ENCODE data around the gene TFF2.

The TFF2 gene

GRCh38 chr21:42315296-42315891 is 35.4 kb downstream of the TFF2 start, which contains the start of gene TFF3:
Gene TFF3 (minus strand): TSS chr21:42315409. CDS start chr21:42315374, 35 bp downstream.
- no peak within 1 kb of the TSS for H3K27ac ChIP-seq

GRCh38 chr21:42314616-42315295 is 36.0 kb downstream of the TFF2 start:
- Histone ChIP-seq H2AFZ (no peak overlapping the region), H3K27me3 (ENCODE audit: control insufficient read depth, insufficient read depth, low read length) (no peaks in the 10 kb centered on the region), H3K27ac (no peak overlapping the region), H3K36me3 (ENCODE audit: control insufficient read depth, insufficient read depth, low read length) (no peaks in the 10 kb centered on the region), H3K4me3 (ENCODE audit: low read depth, low read length) (no peak overlapping the region), H3K9ac (no peak overlapping the region), H3K4me1 (no peaks in the 10 kb centered on the region), H3K79me2 (no peaks in the 10 kb centered on the region), H3K4me2 (ENCODE audit: low read length) (no peak overlapping the region), H3K9me3 (ENCODE audit: control insufficient read depth, low read length) (no peaks in the 10 kb centered on the region)
- TF ChIP-seq CTCF (IDR thresholded peaks at IDR 0.05): no peak

More at GRCh38 chr21:42315296-42315891, 35.4 kb downstream of the TFF2 start, which contains the start of gene TFF3:
- Histone ChIP-seq H3K4me3 (ENCODE audit: low read depth, low read length) (no peak within 1 kb of the TSS), H3K9ac (no peak within 1 kb of the TSS), H3K36me3 (ENCODE audit: control insufficient read depth, insufficient read depth, low read length) (no peaks in the 10 kb centered on the region), H3K27me3 (ENCODE audit: control insufficient read depth, insufficient read depth, low read length) (no peaks in the 10 kb centered on the region), H3K9me3 (ENCODE audit: control insufficient read depth, low read length) (no peaks in the 10 kb centered on the region), H3K4me1 (no peaks in the 10 kb centered on the region), H3K79me2 (no peaks in the 10 kb centered on the region), H2AFZ (no peak within 1 kb of the TSS), H3K4me2 (ENCODE audit: low read length) (no peak within 1 kb of the TSS)
- no peak for TF ChIP-seq CTCF (IDR thresholded peaks at IDR 0.05)

GRCh38 chr21:42313501-42313969 is 37.3 kb downstream of the TFF2 start:
- H3K79me2 ChIP-seq: no peaks in the 10 kb centered on the region
- H2AFZ ChIP-seq: no peak overlapping the region
- H3K36me3 ChIP-seq (ENCODE audit: control insufficient read depth, insufficient read depth, low read length): no peaks in the 10 kb centered on the region
- H3K4me2 ChIP-seq (ENCODE audit: low read length): no peak overlapping the region
- H3K9me3 ChIP-seq (ENCODE audit: control insufficient read depth, low read length): no peaks in the 10 kb centered on the region
- H3K4me1 ChIP-seq: peaks cover 6% of the 10 kb centered on the region
- no peak overlapping the region for H3K9ac ChIP-seq
- no peak for TF ChIP-seq CTCF (IDR thresholded peaks at IDR 0.05)
- no peaks in the 10 kb centered on the region for H3K27me3 ChIP-seq (ENCODE audit: control insufficient read depth, insufficient read depth, low read length)
- no peak overlapping the region for H3K4me3 ChIP-seq (ENCODE audit: low read depth, low read length)
- no peak overlapping the region for H3K27ac ChIP-seq

- Histone ChIP-seq H3K4me1 (peaks cover 6% of the 10 kb centered on the region), H3K9me3 (ENCODE audit: control insufficient read depth, low read length) (no peaks in the 10 kb centered on the region), H3K27ac (no peak overlapping the region), H3K4me2 (ENCODE audit: low read length) (no peak overlapping the region), H3K36me3 (ENCODE audit: control insufficient read depth, insufficient read depth, low read length) (no peaks in the 10 kb centered on the region), H3K4me3 (ENCODE audit: low read depth, low read length) (no peak overlapping the region), H3K27me3 (ENCODE audit: control insufficient read depth, insufficient read depth, low read length) (no peaks in the 10 kb centered on the region), H3K79me2 (no peaks in the 10 kb centered on the region), H2AFZ (no peak overlapping the region), H3K9ac (no peak overlapping the region)
- TF ChIP-seq CTCF (IDR thresholded peaks at IDR 0.05): no peak
Measured at GRCh38 chr21:42312626-42313104, 38.1 kb downstream of the TFF2 start.
